HL-60 (cell line): Measurements from ENCODE around the gene WSCD1.

Experiments used
- DNase-seq, 2 experiments: peaks; one replicate each; pipeline ENCODE4 v3.0.0-alpha.2; 2010 to 2020; ENCODE audit warnings: low read depth in 1 of 2, low spot score in 1 of 2
- H3K27ac ChIP-seq: fragments of 250-450 bp; sonication (Bioruptor Pico); replicated peaks from 2 replicates; pipeline ENCODE4 v1.5.1; 2020; ENCODE audit warnings: mild to moderate bottlenecking, moderate library complexity
- H3K27me3 ChIP-seq: fragments of 250-450 bp; sonication (Bioruptor Pico); 2 replicates; pipeline ENCODE4 v1.5.1; 2021; ENCODE audit warnings: mild to moderate bottlenecking, moderate library complexity; ENCODE audit not compliant: insufficient read depth, poor library complexity, severe bottlenecking
- H3K4me3 ChIP-seq: replicated peaks from 2 replicates; pipeline ENCODE4 v1.5.1; 2011; ENCODE audit warnings: mild to moderate bottlenecking, control low read depth, low read length; ENCODE audit not compliant: insufficient read depth
- GABPA ChIP-seq: IDR thresholded peaks from 2 replicates; pipeline ENCODE4 v1.6.1; 2012; ENCODE audit warnings: low read depth
- POLR2AphosphoS5 ChIP-seq: IDR thresholded peaks from 2 replicates; pipeline ENCODE4 v1.6.1; 2012; ENCODE audit warnings: low read depth
- SPI1 ChIP-seq: IDR thresholded peaks from 2 replicates; pipeline ENCODE4 v1.6.1; 2012; ENCODE audit warnings: low read depth, mild to moderate bottlenecking, borderline replicate concordance
- TF ChIP-seq, protein P1 (sequence below): IDR thresholded peaks from one replicate; pipeline ENCODE4 v1.5.1; 2011; ENCODE audit warnings: low read length, control low read depth, inconsistent platforms; ENCODE audit not compliant: insufficient read depth
- TF ChIP-seq, protein P2 (sequence below): IDR thresholded peaks from 2 replicates; pipeline ENCODE4 v1.6.1; 2012; ENCODE audit warnings: low read depth; ENCODE audit not compliant: insufficient replicate concordance

The WSCD1 gene

DNA sequence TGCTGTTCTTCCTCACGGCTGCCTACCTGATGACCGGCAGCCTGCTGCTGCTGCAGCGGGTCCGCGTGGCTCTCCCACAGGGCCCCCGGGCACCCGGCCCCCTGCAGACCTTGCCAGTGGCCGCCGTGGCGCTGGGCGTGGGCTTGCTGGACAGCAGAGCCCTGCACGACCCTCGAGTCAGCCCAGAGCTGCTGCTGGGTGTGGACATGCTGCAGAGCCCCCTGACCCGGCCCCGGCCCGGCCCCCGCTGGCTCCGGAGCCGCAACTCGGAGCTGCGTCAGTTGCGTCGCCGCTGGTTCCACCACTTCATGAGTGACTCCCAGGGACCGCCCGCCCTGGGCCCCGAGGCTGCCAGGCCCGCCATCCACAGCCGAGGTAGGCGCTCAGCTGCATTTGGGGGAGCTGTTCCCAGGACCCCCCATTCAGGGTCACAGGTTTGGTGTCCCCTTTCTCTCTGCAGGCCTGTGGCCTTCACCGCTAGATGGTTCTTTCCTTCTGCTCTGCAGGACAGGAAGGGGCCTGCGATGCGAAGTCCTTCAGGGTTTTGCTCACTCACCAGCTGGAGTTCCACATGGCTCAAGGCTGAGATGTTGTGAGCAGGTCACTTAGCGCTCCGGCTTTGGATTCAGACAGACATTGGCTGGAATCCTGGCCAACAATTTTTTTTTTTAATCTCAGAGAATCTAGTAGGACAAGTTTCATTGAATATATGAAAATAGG is 10.7 kb downstream of the WSCD1 start:
- Histone ChIP-seq H3K4me3 (no peak overlapping the region), H3K27me3 (no peaks in the 10 kb centered on the region), H3K27ac (no peak overlapping the region)
- TF ChIP-seq GABPA (no peak), SPI1 (no peak), POLR2AphosphoS5 (no peak)
- TF ChIP-seq, protein P1, sequence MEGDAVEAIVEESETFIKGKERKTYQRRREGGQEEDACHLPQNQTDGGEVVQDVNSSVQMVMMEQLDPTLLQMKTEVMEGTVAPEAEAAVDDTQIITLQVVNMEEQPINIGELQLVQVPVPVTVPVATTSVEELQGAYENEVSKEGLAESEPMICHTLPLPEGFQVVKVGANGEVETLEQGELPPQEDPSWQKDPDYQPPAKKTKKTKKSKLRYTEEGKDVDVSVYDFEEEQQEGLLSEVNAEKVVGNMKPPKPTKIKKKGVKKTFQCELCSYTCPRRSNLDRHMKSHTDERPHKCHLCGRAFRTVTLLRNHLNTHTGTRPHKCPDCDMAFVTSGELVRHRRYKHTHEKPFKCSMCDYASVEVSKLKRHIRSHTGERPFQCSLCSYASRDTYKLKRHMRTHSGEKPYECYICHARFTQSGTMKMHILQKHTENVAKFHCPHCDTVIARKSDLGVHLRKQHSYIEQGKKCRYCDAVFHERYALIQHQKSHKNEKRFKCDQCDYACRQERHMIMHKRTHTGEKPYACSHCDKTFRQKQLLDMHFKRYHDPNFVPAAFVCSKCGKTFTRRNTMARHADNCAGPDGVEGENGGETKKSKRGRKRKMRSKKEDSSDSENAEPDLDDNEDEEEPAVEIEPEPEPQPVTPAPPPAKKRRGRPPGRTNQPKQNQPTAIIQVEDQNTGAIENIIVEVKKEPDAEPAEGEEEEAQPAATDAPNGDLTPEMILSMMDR = no peak
- TF ChIP-seq, protein P2, sequence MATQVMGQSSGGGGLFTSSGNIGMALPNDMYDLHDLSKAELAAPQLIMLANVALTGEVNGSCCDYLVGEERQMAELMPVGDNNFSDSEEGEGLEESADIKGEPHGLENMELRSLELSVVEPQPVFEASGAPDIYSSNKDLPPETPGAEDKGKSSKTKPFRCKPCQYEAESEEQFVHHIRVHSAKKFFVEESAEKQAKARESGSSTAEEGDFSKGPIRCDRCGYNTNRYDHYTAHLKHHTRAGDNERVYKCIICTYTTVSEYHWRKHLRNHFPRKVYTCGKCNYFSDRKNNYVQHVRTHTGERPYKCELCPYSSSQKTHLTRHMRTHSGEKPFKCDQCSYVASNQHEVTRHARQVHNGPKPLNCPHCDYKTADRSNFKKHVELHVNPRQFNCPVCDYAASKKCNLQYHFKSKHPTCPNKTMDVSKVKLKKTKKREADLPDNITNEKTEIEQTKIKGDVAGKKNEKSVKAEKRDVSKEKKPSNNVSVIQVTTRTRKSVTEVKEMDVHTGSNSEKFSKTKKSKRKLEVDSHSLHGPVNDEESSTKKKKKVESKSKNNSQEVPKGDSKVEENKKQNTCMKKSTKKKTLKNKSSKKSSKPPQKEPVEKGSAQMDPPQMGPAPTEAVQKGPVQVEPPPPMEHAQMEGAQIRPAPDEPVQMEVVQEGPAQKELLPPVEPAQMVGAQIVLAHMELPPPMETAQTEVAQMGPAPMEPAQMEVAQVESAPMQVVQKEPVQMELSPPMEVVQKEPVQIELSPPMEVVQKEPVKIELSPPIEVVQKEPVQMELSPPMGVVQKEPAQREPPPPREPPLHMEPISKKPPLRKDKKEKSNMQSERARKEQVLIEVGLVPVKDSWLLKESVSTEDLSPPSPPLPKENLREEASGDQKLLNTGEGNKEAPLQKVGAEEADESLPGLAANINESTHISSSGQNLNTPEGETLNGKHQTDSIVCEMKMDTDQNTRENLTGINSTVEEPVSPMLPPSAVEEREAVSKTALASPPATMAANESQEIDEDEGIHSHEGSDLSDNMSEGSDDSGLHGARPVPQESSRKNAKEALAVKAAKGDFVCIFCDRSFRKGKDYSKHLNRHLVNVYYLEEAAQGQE = no peak
- DNase-seq = no peak

DNA sequence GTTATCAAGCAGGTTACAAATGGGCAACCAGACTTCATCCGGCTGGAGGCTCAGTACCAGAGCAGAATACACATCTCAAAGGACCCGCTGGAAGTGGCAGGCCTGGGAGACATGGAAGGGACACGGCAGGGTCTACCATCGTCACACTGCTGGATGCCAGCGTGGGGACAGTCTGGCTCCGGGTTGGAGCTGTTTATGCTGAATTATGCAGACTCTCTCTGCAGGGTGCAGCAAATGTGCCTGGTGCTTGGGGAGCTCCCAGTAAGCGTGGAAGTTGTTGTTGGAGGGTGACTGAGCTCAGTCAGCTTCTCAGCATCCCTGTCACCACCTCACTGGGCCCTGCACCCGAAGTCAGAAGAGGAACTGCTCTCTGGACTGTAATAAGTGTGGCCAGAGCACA is 12.2 kb downstream of the WSCD1 start:
- Histone ChIP-seq H3K4me3 (no peak overlapping the region), H3K27me3 (no peaks in the 10 kb centered on the region), H3K27ac (no peak overlapping the region)
- no peak for DNase-seq
- TF ChIP-seq GABPA = no peak
- TF ChIP-seq, protein P1 = no peak
- no peak for TF ChIP-seq POLR2AphosphoS5
- TF ChIP-seq, protein P2 = no peak
- no peak for TF ChIP-seq SPI1

DNA sequence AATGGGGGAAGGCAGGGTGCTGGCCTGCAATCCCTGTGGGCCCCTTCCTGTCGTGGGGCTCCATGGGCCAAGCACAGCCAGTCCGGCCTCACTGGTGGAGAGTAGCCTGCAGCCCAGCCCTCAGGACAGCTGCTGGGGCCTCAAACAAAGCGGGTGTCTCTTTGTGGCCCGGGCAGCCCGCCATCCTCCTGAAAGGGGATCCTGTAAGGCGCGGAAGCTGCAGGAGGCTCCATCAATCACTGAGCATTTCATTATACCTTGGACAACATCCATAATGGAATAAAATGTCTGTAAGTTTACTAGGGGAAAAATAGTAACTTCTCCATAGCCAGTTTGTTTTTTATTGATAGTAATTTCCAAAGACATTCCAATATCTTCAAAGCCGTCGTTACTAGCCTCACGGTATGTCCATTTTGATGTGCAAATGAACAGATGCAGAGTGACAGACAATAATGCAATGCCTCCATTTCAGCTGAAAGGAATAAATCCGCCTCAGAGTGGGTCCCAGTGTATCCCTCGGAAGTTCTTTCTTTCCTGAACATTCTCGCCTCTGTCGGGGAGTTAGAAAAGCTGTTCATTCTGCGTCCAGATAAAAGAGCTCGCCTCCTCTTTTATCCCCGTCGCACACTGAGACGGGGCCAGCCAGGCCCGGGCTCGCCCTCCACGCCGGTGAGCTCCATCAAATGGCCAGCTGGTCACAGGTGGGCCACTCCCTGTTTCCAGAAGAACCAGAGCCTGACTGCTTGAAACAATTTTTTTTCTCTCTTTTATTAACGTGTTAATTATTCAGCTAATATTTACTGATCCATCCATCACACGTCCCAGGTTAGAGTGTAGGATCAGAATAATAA is 14.4 kb downstream of the WSCD1 start:
- H3K27me3 ChIP-seq = no peaks in the 10 kb centered on the region
- H3K27ac ChIP-seq = no peak overlapping the region
- no peak for TF ChIP-seq POLR2AphosphoS5
- TF ChIP-seq, protein P1 = no peak
- no peak for DNase-seq
- no peak overlapping the region for H3K4me3 ChIP-seq
